Measurements from ENCODE around the gene FAM149A. TPM values are rescaled to one million over a fixed set of nuclear protein-coding genes. Genes with fewer than 3 reads are reported as not detected.
A peak's percentile ranks its signal among the peaks of the same experiment; 100 is the strongest.

Gene FAM149A
- 0.93 TPM for polyA plus RNA-seq (2013, experiment 1 of 2)
- polyA plus RNA-seq (2013, experiment 2 of 2) = 0.60 TPM

GRCh38 chr4:186104114-186104889 is at the start of gene FAM149A:
FAM149A (plus strand) TSS chr4:186104704.
- Histone ChIP-seq H2BK12ac (ENCODE audit: low read length in 2 of 2) (peak within 1 kb of the TSS in 1 of 2 experiments; percentile 6), H3K27ac (ENCODE audit: low read length, poor library complexity, severe bottlenecking) (no peak within 1 kb of the TSS), H3K18ac (ENCODE audit: low read depth in 1 of 2, low read length in 2 of 2) (no peak within 1 kb of the TSS), H3K79me1 (replicated peaks; ENCODE audit: low read length, poor library complexity, severe bottlenecking) (no peaks in the 10 kb centered on the region), H3K4me3 (ENCODE audit: insufficient read depth in 1 of 2, low read depth in 1 of 2, low read length in 2 of 2) (peak within 1 kb of the TSS; percentile 47 to 63), H3K4me1 (ENCODE audit: control insufficient read depth, insufficient read depth, low read depth, low read length) (peaks cover 15% of the 10 kb centered on the region), H4K8ac (ENCODE audit: low read length) (no peak within 1 kb of the TSS), H3K4ac (ENCODE audit: low read depth in 1 of 2, low read length in 2 of 2) (no peak within 1 kb of the TSS), H3K9ac (ENCODE audit: low read length) (peak within 1 kb of the TSS; percentile 19), H2AFZ (ENCODE audit: low read depth, low read length) (no peak within 1 kb of the TSS), H2BK15ac (ENCODE audit: low read depth, poor library complexity, severe bottlenecking) (peak within 1 kb of the TSS; percentile 28), H3K14ac (ENCODE audit: low read length in 2 of 2) (no peak within 1 kb of the TSS), H2AK5ac (ENCODE audit: low read length, severe bottlenecking) (no peak within 1 kb of the TSS), H3K36me3 (ENCODE audit: control insufficient read depth in 1 of 2, insufficient read depth in 2 of 2, low read depth in 1 of 2, low read length in 2 of 2) (no peaks in the 10 kb centered on the region), H3K9me3 (ENCODE audit: control insufficient read depth, low read length) (no peaks in the 10 kb centered on the region), H3K4me2 (ENCODE audit: low read length, poor library complexity, severe bottlenecking) (peak within 1 kb of the TSS; percentile 98), H4K91ac (ENCODE audit: low read length) (no peak within 1 kb of the TSS), H2BK5ac (ENCODE audit: low read depth, low read length, poor library complexity, severe bottlenecking) (no peak within 1 kb of the TSS), H3K27me3 (ENCODE audit: control insufficient read depth in 1 of 2, insufficient read depth in 1 of 2, low read length in 2 of 2) (peaks cover 14 to 17% of the 10 kb centered on the region in 2 experiments), H3K23ac (ENCODE audit: low read length in 2 of 2) (peak within 1 kb of the TSS in 1 of 2 experiments; percentile 77), H2BK120ac (ENCODE audit: low read depth, low read length) (no peak within 1 kb of the TSS)
- no peak for DNase-seq
- 34% methylated on average over 24 of the region's 57 CpGs for WGBS

GRCh38 chr4:186058253-186058979 is 46.1 kb upstream of the FAM149A start:
- 95% methylated on average over 5 of the region's 6 CpGs for WGBS
- Histone ChIP-seq H3K4me3 (ENCODE audit: insufficient read depth in 1 of 2, low read depth in 1 of 2, low read length in 2 of 2) (no peak overlapping the region), H3K27ac (ENCODE audit: low read length, poor library complexity, severe bottlenecking) (no peak overlapping the region), H3K14ac (ENCODE audit: low read length in 2 of 2) (no peak overlapping the region), H2BK15ac (ENCODE audit: low read depth, poor library complexity, severe bottlenecking) (no peak overlapping the region), H4K91ac (ENCODE audit: low read length) (no peak overlapping the region), H3K79me1 (replicated peaks; ENCODE audit: low read length, poor library complexity, severe bottlenecking) (no peaks in the 10 kb centered on the region), H3K27me3 (ENCODE audit: control insufficient read depth in 1 of 2, insufficient read depth in 1 of 2, low read length in 2 of 2) (no peaks in the 10 kb centered on the region), H2AFZ (ENCODE audit: low read depth, low read length) (no peak overlapping the region), H3K9me3 (ENCODE audit: control insufficient read depth, low read length) (no peaks in the 10 kb centered on the region), H2AK5ac (ENCODE audit: low read length, severe bottlenecking) (no peak overlapping the region), H3K4me1 (ENCODE audit: control insufficient read depth, insufficient read depth, low read depth, low read length) (no peaks in the 10 kb centered on the region), H2BK12ac (ENCODE audit: low read length in 2 of 2) (no peak overlapping the region), H3K18ac (ENCODE audit: low read depth in 1 of 2, low read length in 2 of 2) (no peak overlapping the region), H2BK120ac (ENCODE audit: low read depth, low read length) (no peak overlapping the region), H3K23ac (ENCODE audit: low read length in 2 of 2) (no peak overlapping the region), H3K9ac (ENCODE audit: low read length) (no peak overlapping the region), H2BK5ac (ENCODE audit: low read depth, low read length, poor library complexity, severe bottlenecking) (no peak overlapping the region), H3K4ac (ENCODE audit: low read depth in 1 of 2, low read length in 2 of 2) (no peak overlapping the region), H4K8ac (ENCODE audit: low read length) (no peak overlapping the region), H3K4me2 (ENCODE audit: low read length, poor library complexity, severe bottlenecking) (no peak overlapping the region), H3K36me3 (ENCODE audit: control insufficient read depth in 1 of 2, insufficient read depth in 2 of 2, low read depth in 1 of 2, low read length in 2 of 2) (no peaks in the 10 kb centered on the region)
- no peak for DNase-seq

- Histone ChIP-seq H3K4me2 (ENCODE audit: low read length, poor library complexity, severe bottlenecking) (no peak overlapping the region), H3K27ac (ENCODE audit: low read length, poor library complexity, severe bottlenecking) (no peak overlapping the region), H3K4ac (ENCODE audit: low read depth in 1 of 2, low read length in 2 of 2) (no peak overlapping the region), H3K4me1 (ENCODE audit: control insufficient read depth, insufficient read depth, low read depth, low read length) (no peaks in the 10 kb centered on the region), H4K91ac (ENCODE audit: low read length) (no peak overlapping the region), H3K14ac (ENCODE audit: low read length in 2 of 2) (no peak overlapping the region), H2BK120ac (ENCODE audit: low read depth, low read length) (no peak overlapping the region), H3K18ac (ENCODE audit: low read depth in 1 of 2, low read length in 2 of 2) (no peak overlapping the region), H3K9me3 (ENCODE audit: control insufficient read depth, low read length) (no peaks in the 10 kb centered on the region), H4K8ac (ENCODE audit: low read length) (no peak overlapping the region), H2BK15ac (ENCODE audit: low read depth, poor library complexity, severe bottlenecking) (no peak overlapping the region), H3K4me3 (ENCODE audit: insufficient read depth in 1 of 2, low read depth in 1 of 2, low read length in 2 of 2) (no peak overlapping the region), H2BK5ac (ENCODE audit: low read depth, low read length, poor library complexity, severe bottlenecking) (no peak overlapping the region), H3K27me3 (ENCODE audit: control insufficient read depth in 1 of 2, insufficient read depth in 1 of 2, low read length in 2 of 2) (no peaks in the 10 kb centered on the region), H2BK12ac (ENCODE audit: low read length in 2 of 2) (no peak overlapping the region), H3K36me3 (ENCODE audit: control insufficient read depth in 1 of 2, insufficient read depth in 2 of 2, low read depth in 1 of 2, low read length in 2 of 2) (no peaks in the 10 kb centered on the region), H2AFZ (ENCODE audit: low read depth, low read length) (no peak overlapping the region), H3K79me1 (replicated peaks; ENCODE audit: low read length, poor library complexity, severe bottlenecking) (no peaks in the 10 kb centered on the region), H3K23ac (ENCODE audit: low read length in 2 of 2) (no peak overlapping the region), H2AK5ac (ENCODE audit: low read length, severe bottlenecking) (no peak overlapping the region), H3K9ac (ENCODE audit: low read length) (no peak overlapping the region)
- no peak for DNase-seq
- 86% methylated on average over 3 of the region's 3 CpGs for WGBS
Measured at GRCh38 chr4:186058980-186059316, 45.6 kb upstream of the FAM149A start.

GRCh38 chr4:186061921-186062320 is 42.6 kb upstream of the FAM149A start:
- H2AFZ ChIP-seq (ENCODE audit: low read depth, low read length) = no peak overlapping the region
- H3K27me3 ChIP-seq (ENCODE audit: control insufficient read depth in 1 of 2, insufficient read depth in 1 of 2, low read length in 2 of 2) = no peaks in the 10 kb centered on the region
- no peak overlapping the region for H3K4ac ChIP-seq (ENCODE audit: low read depth in 1 of 2, low read length in 2 of 2)
- no peak overlapping the region for H2AK5ac ChIP-seq (ENCODE audit: low read length, severe bottlenecking)
- no peak overlapping the region for H2BK120ac ChIP-seq (ENCODE audit: low read depth, low read length)
- no peak overlapping the region for H4K91ac ChIP-seq (ENCODE audit: low read length)
- H4K8ac ChIP-seq (ENCODE audit: low read length) = no peak overlapping the region
- 80% methylated on average over 2 of the region's 4 CpGs for WGBS
- H2BK15ac ChIP-seq (ENCODE audit: low read depth, poor library complexity, severe bottlenecking) = no peak overlapping the region
- no peak overlapping the region for H3K14ac ChIP-seq (ENCODE audit: low read length in 2 of 2)
- H2BK5ac ChIP-seq (ENCODE audit: low read depth, low read length, poor library complexity, severe bottlenecking) = no peak overlapping the region
- H3K36me3 ChIP-seq (ENCODE audit: control insufficient read depth in 1 of 2, insufficient read depth in 2 of 2, low read depth in 1 of 2, low read length in 2 of 2) = no peaks in the 10 kb centered on the region
- no peak overlapping the region for H3K27ac ChIP-seq (ENCODE audit: low read length, poor library complexity, severe bottlenecking)
- H3K79me1 ChIP-seq (replicated peaks; ENCODE audit: low read length, poor library complexity, severe bottlenecking) = no peaks in the 10 kb centered on the region
- H3K4me2 ChIP-seq (ENCODE audit: low read length, poor library complexity, severe bottlenecking) = no peak overlapping the region
- no peak overlapping the region for H3K18ac ChIP-seq (ENCODE audit: low read depth in 1 of 2, low read length in 2 of 2)
- no peak overlapping the region for H3K9ac ChIP-seq (ENCODE audit: low read length)
- H2BK12ac ChIP-seq (ENCODE audit: low read length in 2 of 2) = no peak overlapping the region
- no peaks in the 10 kb centered on the region for H3K9me3 ChIP-seq (ENCODE audit: control insufficient read depth, low read length)
- no peaks in the 10 kb centered on the region for H3K4me1 ChIP-seq (ENCODE audit: control insufficient read depth, insufficient read depth, low read depth, low read length)
- H3K4me3 ChIP-seq (ENCODE audit: insufficient read depth in 1 of 2, low read depth in 1 of 2, low read length in 2 of 2) = no peak overlapping the region
- DNase-seq = no peak
- no peak overlapping the region for H3K23ac ChIP-seq (ENCODE audit: low read length in 2 of 2)
